A673 (cell line): ENCODE measurements around the gene SNX11.

Experiments used
- EZH2 ChIP-seq: fragments of 200-600 bp; sonication (generic); IDR thresholded peaks from 2 replicates; pipeline ENCODE4 v1.6.1; 2017; ENCODE audit warnings: borderline replicate concordance, low read depth, mild to moderate bottlenecking, mixed read lengths, antibody characterized with exemption, low read length; ENCODE audit not compliant: poor library complexity, severe bottlenecking
- TF ChIP-seq, protein P1 (sequence below): fragments of 300-800, 200-600 bp; sonication (generic); conservative IDR thresholded peaks from 2 replicates; pipeline ENCODE4 v1.5.1; 2017; ENCODE audit warnings: low read depth, mild to moderate bottlenecking, antibody characterized with exemption, low read length, moderate library complexity, mixed read lengths

DNA sequence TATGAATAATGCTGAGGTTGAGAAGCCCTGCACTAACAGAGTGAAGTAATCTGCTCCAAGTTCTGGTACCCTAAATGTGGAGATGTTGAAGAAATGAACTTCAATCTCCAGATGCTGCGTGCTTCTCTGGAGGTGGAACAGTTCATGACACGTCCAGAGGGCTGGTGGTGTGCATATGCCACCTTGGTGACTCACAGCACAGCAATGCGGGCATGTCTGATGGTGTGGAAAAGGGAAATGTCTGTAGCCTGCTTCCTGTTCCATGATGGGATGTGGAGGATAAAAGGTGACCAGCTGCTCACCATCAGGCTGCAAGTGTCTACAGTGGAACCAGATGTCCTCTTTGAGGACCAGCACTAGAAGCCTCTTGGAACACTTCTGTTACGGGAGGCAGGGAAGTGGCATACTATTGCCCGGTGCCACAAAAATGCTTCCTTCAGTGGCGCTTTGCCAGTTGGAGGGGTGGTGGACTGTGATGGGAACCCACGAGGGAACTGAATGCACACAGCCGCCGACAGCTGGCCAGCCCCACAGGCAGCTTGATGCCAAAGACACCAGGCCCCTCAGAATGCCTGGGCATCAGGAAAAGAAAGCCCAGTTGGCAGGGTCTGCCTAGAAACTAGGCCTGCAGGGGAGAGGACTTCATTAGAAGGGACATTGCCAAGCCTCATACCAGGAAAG, 19.9 kb downstream of the SNX11 start:
- TF ChIP-seq, protein P1, sequence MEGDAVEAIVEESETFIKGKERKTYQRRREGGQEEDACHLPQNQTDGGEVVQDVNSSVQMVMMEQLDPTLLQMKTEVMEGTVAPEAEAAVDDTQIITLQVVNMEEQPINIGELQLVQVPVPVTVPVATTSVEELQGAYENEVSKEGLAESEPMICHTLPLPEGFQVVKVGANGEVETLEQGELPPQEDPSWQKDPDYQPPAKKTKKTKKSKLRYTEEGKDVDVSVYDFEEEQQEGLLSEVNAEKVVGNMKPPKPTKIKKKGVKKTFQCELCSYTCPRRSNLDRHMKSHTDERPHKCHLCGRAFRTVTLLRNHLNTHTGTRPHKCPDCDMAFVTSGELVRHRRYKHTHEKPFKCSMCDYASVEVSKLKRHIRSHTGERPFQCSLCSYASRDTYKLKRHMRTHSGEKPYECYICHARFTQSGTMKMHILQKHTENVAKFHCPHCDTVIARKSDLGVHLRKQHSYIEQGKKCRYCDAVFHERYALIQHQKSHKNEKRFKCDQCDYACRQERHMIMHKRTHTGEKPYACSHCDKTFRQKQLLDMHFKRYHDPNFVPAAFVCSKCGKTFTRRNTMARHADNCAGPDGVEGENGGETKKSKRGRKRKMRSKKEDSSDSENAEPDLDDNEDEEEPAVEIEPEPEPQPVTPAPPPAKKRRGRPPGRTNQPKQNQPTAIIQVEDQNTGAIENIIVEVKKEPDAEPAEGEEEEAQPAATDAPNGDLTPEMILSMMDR: no peak
- no peak for TF ChIP-seq EZH2
